Subcutaneous abdominal adipose tissue (tissue), 5 donors: ENCODE data around the gene FANK1.

ENCODE experiments used
- H3K27ac ChIP-seq: one replicate; pipeline ENCODE4 v1.7.0; 2013; ENCODE audit warnings: low read depth, mild to moderate bottlenecking, inconsistent platforms, low read length, moderate library complexity
- H3K27me3 ChIP-seq, 5 donors: one replicate each; pipeline ENCODE4 v1.7.0; 2013; ENCODE audit warnings: low read length in 5 of 5, inconsistent platforms in 1 of 5; ENCODE audit not compliant: control insufficient read depth in 5 of 5, insufficient read depth in 4 of 5
- H3K36me3 ChIP-seq, 5 donors: one replicate each; pipeline ENCODE4 v1.7.0; 2013; ENCODE audit warnings: low read length in 5 of 5; ENCODE audit not compliant: control insufficient read depth in 5 of 5, insufficient read depth in 5 of 5
- H3K4me1 ChIP-seq, 5 donors: one replicate each; pipeline ENCODE4 v1.7.0; 2013; ENCODE audit warnings: low read length in 5 of 5, mild to moderate bottlenecking in 3 of 5, moderate library complexity in 1 of 5; ENCODE audit not compliant: control insufficient read depth in 5 of 5, insufficient read depth in 5 of 5
- H3K4me3 ChIP-seq, 5 donors: one replicate each; pipeline ENCODE4 v1.7.0; 2013; ENCODE audit warnings: low read length in 5 of 5, low read depth in 1 of 5
- H3K9ac ChIP-seq, 5 donors: one replicate each; pipeline ENCODE4 v1.7.0; 2013; ENCODE audit warnings: low read length in 5 of 5, mild to moderate bottlenecking in 4 of 5, moderate library complexity in 3 of 5
- H3K9me3 ChIP-seq, 5 donors: one replicate each; pipeline ENCODE4 v1.7.0; 2013; ENCODE audit warnings: low read length in 5 of 5; ENCODE audit not compliant: control insufficient read depth in 5 of 5
- donor health status: healthy.
- donor health status: healthy.
- donor health status: healthy.
- donor health status: healthy.
- donor health status: healthy.

FANK1 gene

DNA sequence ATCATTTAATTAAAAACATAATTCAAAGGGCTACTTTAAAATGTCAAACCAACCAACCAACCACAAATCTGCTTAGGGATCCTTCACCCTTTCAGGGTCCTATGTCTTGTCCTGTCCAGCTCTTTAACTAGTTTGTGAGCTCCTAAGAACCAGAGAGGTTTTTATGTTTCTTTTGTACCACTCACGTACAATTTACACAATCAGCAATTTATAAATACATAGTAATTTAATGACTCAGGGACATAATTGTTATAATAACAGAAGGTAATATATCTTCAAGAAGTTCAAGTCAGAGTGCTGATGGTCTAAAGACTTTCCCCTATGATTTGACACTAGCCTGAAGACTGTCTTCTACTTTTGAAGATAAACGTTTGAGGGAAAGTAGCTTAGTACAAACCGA, 31.2 kb upstream of the FANK1 start:
- H3K4me3 ChIP-seq: no peak overlapping the region

GRCh38 chr10:125866421-125867029, 29.8 kb upstream of the FANK1 start:
- H3K9me3 ChIP-seq: no peaks in the 10 kb centered on the region
- no peaks in the 10 kb centered on the region for H3K4me1 ChIP-seq
- no peaks in the 10 kb centered on the region for H3K27me3 ChIP-seq
- no peak overlapping the region for H3K9ac ChIP-seq
- H3K36me3 ChIP-seq: peaks cover 11 to 29% (median 22%) of the 10 kb centered on the region in 5 donors
- no peak overlapping the region for H3K4me3 ChIP-seq
- no peak overlapping the region for H3K27ac ChIP-seq

More for the DNA sequence above, 31.2 kb upstream of the FANK1 start:
- no peaks in the 10 kb centered on the region for H3K9me3 ChIP-seq
- peaks cover 11 to 30% (median 22%) of the 10 kb centered on the region in 5 donors for H3K36me3 ChIP-seq
- no peaks in the 10 kb centered on the region for H3K27me3 ChIP-seq
- H3K27ac ChIP-seq: no peak overlapping the region
- H3K9ac ChIP-seq: no peak overlapping the region
- no peaks in the 10 kb centered on the region for H3K4me1 ChIP-seq

DNA sequence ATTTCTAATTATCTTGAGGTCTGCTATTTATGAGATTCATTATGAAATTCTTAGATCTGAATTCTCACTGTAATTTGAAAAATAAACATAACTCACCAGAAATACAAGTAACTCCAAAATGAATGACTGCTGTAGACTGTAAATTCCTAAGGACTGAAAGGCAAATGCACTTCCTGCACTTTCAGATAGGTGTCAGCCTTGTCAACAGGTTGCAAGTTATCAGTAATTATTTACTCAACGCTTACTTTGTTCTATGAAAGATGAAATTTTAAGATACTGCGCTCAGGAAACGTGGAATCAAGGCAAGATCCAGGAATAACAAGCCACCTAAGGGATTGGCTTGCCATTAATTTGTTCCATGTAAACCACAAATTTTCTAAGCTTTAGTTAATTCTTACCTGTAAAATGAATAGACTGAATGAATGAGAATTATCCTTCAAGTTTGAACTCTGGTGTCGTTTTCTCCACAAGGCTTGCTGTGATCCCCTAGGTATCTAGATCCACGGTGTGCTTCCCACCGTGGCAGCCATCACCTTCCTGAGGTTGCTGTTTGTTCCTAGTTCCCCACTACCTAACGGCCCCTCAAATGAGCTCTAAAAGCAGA, 27.9 kb upstream of the FANK1 start:
- Histone ChIP-seq H3K27ac (no peak overlapping the region), H3K9ac (no peak overlapping the region), H3K36me3 (peaks cover 11 to 29% (median 22%) of the 10 kb centered on the region in 5 donors), H3K4me1 (peaks cover 0 to 4% (median 0%) of the 10 kb centered on the region in 5 donors), H3K4me3 (no peak overlapping the region), H3K27me3 (no peaks in the 10 kb centered on the region), H3K9me3 (no peaks in the 10 kb centered on the region)

DNA sequence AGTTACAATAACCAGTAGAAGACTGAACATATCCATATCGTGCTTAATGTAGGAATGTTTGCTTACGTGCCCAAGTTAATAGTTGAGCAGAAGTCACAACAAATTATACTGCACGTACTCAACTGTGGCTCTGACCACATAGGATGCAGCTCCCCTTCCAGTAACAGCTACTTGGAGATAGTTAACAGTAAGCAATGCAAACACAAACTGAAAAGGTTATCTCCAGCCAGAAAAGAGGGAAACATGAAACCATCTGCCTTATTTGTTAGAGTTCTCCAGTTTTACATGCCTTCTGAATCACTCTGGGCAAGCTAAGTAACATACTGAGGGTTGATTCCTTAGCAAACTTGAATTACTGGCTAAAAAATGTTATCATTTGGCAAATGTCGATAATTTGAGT, 25.0 kb upstream of the FANK1 start:
- Histone ChIP-seq H3K27me3 (no peaks in the 10 kb centered on the region), H3K9ac (no peak overlapping the region), H3K9me3 (peaks cover 0 to 7% (median 1%) of the 10 kb centered on the region in 5 donors), H3K27ac (no peak overlapping the region), H3K36me3 (peaks cover 6 to 18% (median 11%) of the 10 kb centered on the region in 5 donors), H3K4me1 (peaks cover 0 to 4% (median 0%) of the 10 kb centered on the region in 5 donors), H3K4me3 (no peak overlapping the region)

DNA sequence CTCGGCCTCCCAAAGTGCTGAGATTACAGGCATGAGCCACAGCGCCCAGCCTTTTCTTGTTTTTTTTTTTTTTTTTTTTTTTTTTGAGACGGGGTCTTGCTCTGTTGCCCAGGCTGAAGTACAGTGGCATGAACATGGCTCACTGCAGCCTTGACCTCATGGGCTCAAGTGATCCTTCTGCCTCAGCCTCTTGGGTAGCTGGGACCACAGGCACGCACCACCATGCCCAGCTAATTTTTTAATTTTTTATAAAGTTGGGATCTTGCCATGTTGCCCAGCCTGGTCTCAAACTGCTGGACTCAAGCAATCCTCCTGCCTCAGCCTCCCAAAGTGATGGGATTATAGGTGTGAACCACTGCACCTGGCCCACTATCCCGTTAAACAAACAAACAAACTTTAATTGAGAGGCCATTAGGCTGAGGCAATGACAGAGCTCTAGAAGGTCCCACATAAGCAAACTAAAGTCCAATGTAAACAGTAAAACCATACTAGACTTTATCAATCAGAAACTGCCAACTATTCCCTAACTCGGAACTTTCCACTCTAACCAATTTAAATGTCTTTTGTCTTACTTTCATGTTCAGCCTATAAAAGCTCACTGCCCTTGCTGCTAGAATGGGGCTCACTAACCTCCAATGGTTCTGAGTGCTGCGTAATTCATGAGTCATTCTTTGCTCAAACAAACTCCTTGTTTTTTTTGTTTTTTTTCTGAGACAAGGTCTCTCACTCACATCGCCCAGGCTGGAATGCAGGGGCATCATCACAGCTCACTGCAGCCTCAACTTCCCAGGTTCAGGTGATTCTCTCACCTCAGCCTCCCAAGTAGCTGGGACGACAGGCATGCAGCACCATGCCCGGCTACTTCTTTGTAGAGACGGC, 17.2 kb upstream of the FANK1 start:
- H3K27ac ChIP-seq: no peak overlapping the region
- no peak overlapping the region for H3K4me3 ChIP-seq
- H3K36me3 ChIP-seq: peaks cover 0 to 25% (median 11%) of the 10 kb centered on the region in 5 donors
- no peaks in the 10 kb centered on the region for H3K27me3 ChIP-seq
- no peaks in the 10 kb centered on the region for H3K4me1 ChIP-seq
- no peak overlapping the region for H3K9ac ChIP-seq
- H3K9me3 ChIP-seq: peaks cover 0 to 8% (median 3%) of the 10 kb centered on the region in 5 donors

- peaks cover 0 to 8% (median 3%) of the 10 kb centered on the region in 5 donors for H3K9me3 ChIP-seq
- no peak overlapping the region for H3K4me3 ChIP-seq
- peaks cover 0 to 33% (median 12%) of the 10 kb centered on the region in 5 donors for H3K36me3 ChIP-seq
- H3K27ac ChIP-seq: no peak overlapping the region
- H3K27me3 ChIP-seq: no peaks in the 10 kb centered on the region
- H3K9ac ChIP-seq: no peak overlapping the region
- no peaks in the 10 kb centered on the region for H3K4me1 ChIP-seq
Observed at GRCh38 chr10:125880719-125881118, 15.6 kb upstream of the FANK1 start.

GRCh38 chr10:125881192-125881591, 15.2 kb upstream of the FANK1 start, which contains the start of gene DHX32:
DHX32 (minus strand) TSS chr10:125881292; CDS start chr10:125880824, 468 bp downstream.
- Histone ChIP-seq H3K9ac (no peak within 1 kb of the TSS), H3K4me1 (no peaks in the 10 kb centered on the region), H3K9me3 (peaks cover 0 to 3% (median 3%) of the 10 kb centered on the region in 5 donors), H3K27ac (no peak within 1 kb of the TSS), H3K36me3 (peaks cover 0 to 29% (median 12%) of the 10 kb centered on the region in 5 donors), H3K4me3 (no peak within 1 kb of the TSS), H3K27me3 (no peaks in the 10 kb centered on the region)

DNA sequence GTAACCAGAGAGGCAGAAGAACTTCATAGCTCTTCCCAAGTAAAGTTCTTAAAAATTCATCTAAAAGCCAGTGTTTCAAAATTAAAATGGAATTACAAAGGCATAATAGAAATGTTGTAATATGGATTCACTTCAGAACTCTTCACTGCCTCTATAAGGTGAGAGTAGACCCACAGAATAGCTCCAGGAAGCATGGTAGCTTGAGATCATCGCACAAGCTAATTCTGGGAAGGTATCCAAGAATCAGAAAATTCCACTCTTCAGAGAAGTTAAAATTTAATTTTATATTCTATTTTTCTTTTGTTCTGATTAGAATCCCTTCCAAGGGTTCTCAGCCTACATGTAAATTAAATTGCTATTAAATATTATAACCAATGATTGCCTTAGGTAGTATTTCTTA, 13.8 kb upstream of the FANK1 start:
- no peaks in the 10 kb centered on the region for H3K9me3 ChIP-seq
- no peaks in the 10 kb centered on the region for H3K4me1 ChIP-seq
- no peak overlapping the region for H3K9ac ChIP-seq
- no peak overlapping the region for H3K4me3 ChIP-seq
- no peak overlapping the region for H3K27ac ChIP-seq
- H3K36me3 ChIP-seq: peaks cover 0 to 26% (median 12%) of the 10 kb centered on the region in 5 donors
- no peaks in the 10 kb centered on the region for H3K27me3 ChIP-seq

GRCh38 chr10:125883211-125883610, 13.2 kb upstream of the FANK1 start:
- Histone ChIP-seq H3K9me3 (no peaks in the 10 kb centered on the region), H3K27ac (no peak overlapping the region), H3K4me1 (no peaks in the 10 kb centered on the region), H3K4me3 (no peak overlapping the region), H3K36me3 (peaks cover 0 to 26% (median 12%) of the 10 kb centered on the region in 5 donors), H3K27me3 (no peaks in the 10 kb centered on the region), H3K9ac (no peak overlapping the region)
